CD8-positive, alpha-beta memory T cell (primary cell): ENCODE measurements around the gene FBXW11. TPM values are rescaled to one million over a fixed set of nuclear protein-coding genes. Genes with fewer than 3 reads are reported as not detected.
"Not testable (repeated sequence)": the region's sequence is repeated elsewhere in the genome, so short reads cannot be mapped to it uniquely, and the experiment has no call there.

ENCODE experiments used
- CTCF ChIA-PET: fragments of 350-600 bp; sonication (Branson Sonifier 250); formaldehyde crosslinking; loops from one replicate; lab custom pipeline; 2021; ENCODE audit warnings: antibody characterized with exemption; lab: Charles Lee
- POLR2A ChIA-PET: fragments of 350-600 bp; sonication (Branson Sonifier 250); formaldehyde crosslinking; loops from one replicate; lab custom pipeline; 2021; ENCODE audit warnings: antibody characterized with exemption; lab: Charles Lee
- DNase-seq, 5 donors: peaks; one replicate each; pipeline versions ENCODE4 v3.0.0 to v3.0.0-alpha.2; 2020 to 2022; ENCODE audit warnings: mixed read lengths in 1 of 5
- H3K27ac ChIP-seq: one replicate; pipeline ENCODE4 v1.7.0; 2013; ENCODE audit warnings: low read depth, mild to moderate bottlenecking, low read length, moderate library complexity
- H3K27me3 ChIP-seq: 2 replicates; pipeline ENCODE4 v1.7.0; 2013; ENCODE audit warnings: low read length, mild to moderate bottlenecking; ENCODE audit not compliant: insufficient read depth, poor library complexity, severe bottlenecking
- H3K36me3 ChIP-seq: 2 replicates; pipeline ENCODE4 v1.7.0; 2013; ENCODE audit warnings: mild to moderate bottlenecking, low read length, moderate library complexity; ENCODE audit not compliant: insufficient read depth
- H3K4me1 ChIP-seq: 2 replicates; pipeline ENCODE4 v1.7.0; 2013; ENCODE audit warnings: mild to moderate bottlenecking, low read length, moderate library complexity; ENCODE audit not compliant: insufficient read depth
- H3K4me3 ChIP-seq: 2 replicates; pipeline ENCODE4 v1.7.0; 2013; ENCODE audit warnings: mild to moderate bottlenecking, low read length
- H3K9me3 ChIP-seq: 2 replicates; pipeline ENCODE4 v1.7.0; 2013; ENCODE audit warnings: mild to moderate bottlenecking, low read length
- H3K27ac Mint-ChIP-seq, 8 donors: one replicate each; pipeline ENCODE4 v1.8.0; 2020 to 2021; ENCODE audit warnings: mixed read lengths in 8 of 8, mild to moderate bottlenecking in 6 of 8, inconsistent platforms in 3 of 8, moderate library complexity in 3 of 8
- H3K27me3 Mint-ChIP-seq, 2 donors: one replicate each; pipeline ENCODE4 v1.8.0; 2020 to 2021; ENCODE audit warnings: mixed read lengths in 2 of 2, mild to moderate bottlenecking in 1 of 2, moderate library complexity in 1 of 2
- H3K36me3 Mint-ChIP-seq, 3 donors: one replicate each; pipeline ENCODE4 v1.8.0; 2020 to 2021; ENCODE audit warnings: mixed read lengths in 3 of 3, inconsistent platforms in 1 of 3, mild to moderate bottlenecking in 1 of 3
- H3K4me1 Mint-ChIP-seq, 3 donors: one replicate each; pipeline ENCODE4 v1.8.0; 2020 to 2021; ENCODE audit warnings: mixed read lengths in 3 of 3, inconsistent platforms in 1 of 3, mild to moderate bottlenecking in 1 of 3
- H3K4me3 Mint-ChIP-seq, 7 donors: one replicate each; pipeline ENCODE4 v1.8.0; 2020 to 2021; ENCODE audit warnings: mixed read lengths in 7 of 7, mild to moderate bottlenecking in 6 of 7, moderate library complexity in 4 of 7, inconsistent platforms in 2 of 7
- H3K9me3 Mint-ChIP-seq, 5 donors: one replicate each; pipeline ENCODE4 v1.8.0; 2020 to 2022; ENCODE audit warnings: mixed read lengths in 5 of 5, mild to moderate bottlenecking in 3 of 5, moderate library complexity in 2 of 5, inconsistent platforms in 1 of 5
- polyA plus RNA-seq: library from polyadenylated mRNA; unstranded; fragments of 300-500 nt; fragmentation: Illumina TruSeq; gene quantifications from one replicate; pipeline ENCODE4 v1.2.3, GENCODE V29; 2021
- total RNA-seq, 2 experiments: library from RNA; stranded (reverse); gene quantifications; one replicate each; pipeline ENCODE4 v1.2.3, GENCODE V29; 2021

The FBXW11 gene
- total and polyA plus RNA-seq, 3 experiments from 2014 or later, result 25.8 to 46.9 (median 44.7) TPM

DNA sequence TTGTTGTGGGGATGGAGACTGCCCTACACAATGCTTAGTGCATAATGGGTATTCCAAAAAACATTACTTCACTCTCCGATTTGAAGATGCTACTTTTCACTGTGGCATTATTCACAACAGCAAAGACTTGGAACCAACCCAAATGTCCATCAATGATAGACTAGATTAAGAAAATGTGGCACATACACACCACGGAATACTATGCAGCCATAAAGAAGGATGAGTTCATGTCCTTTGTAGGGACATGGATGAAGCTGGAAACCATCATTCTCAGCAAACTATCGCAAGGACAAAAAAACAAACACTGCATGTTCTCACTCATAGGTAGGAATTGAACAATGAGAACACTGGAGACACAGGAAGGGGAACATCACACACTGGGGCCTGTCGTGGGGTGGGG lies 90.7 kb downstream of the FBXW11 start:
- H3K4me3 Mint-ChIP-seq, H3K27ac ChIP-seq, H3K27me3 Mint-ChIP-seq, H3K9me3 ChIP-seq, H3K4me3 ChIP-seq, H3K27ac Mint-ChIP-seq, H3K36me3 Mint-ChIP-seq, CTCF ChIA-PET, H3K9me3 Mint-ChIP-seq, H3K27me3 ChIP-seq, DNase-seq, H3K36me3 ChIP-seq, POLR2A ChIA-PET: not testable (repeated sequence)
- peaks cover 11% of the 10 kb centered on the region for H3K4me1 ChIP-seq
- H3K4me1 Mint-ChIP-seq, result peaks cover 50 to 74% (median 65%) of the 10 kb centered on the region in 3 donors

DNA sequence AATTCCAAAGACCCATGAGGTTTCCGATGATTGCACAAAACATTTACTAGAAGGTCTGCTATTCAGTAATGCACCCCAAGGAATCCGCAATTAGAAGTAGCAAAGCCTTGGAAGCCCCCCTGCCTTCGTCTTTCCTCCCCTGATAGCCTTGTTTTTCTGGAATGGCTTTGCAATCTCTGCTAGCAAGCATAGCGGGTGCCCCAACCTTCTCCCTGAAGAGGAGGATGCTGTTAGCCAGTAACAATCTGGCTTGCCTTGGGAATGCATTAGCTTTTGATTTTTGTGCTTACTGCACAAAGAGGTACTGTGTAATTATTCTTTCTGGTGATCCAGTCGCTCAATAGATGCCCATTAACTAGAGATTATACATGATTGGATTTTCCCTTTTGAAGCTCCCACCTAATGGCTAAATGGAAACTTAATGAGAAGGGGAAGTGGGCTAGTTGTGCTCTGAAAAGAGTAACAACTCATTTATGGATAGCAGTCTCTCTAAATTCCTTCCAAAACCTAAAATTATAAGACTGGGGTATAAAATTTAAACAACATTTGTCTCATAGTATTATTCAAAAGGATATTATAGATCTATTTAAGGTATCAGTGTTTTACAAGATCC lies 91.6 kb downstream of the FBXW11 start:
- Histone ChIP-seq H3K4me3 (no peak overlapping the region), H3K36me3 (no peaks in the 10 kb centered on the region), H3K9me3 (no peaks in the 10 kb centered on the region), H3K27me3 (no peaks in the 10 kb centered on the region), H3K27ac (no peak overlapping the region), H3K4me1 (peaks cover 11% of the 10 kb centered on the region)
- no peaks in the 10 kb centered on the region for H3K27me3 Mint-ChIP-seq
- no peak overlapping the region for H3K4me3 Mint-ChIP-seq
- peaks cover 49 to 69% (median 65%) of the 10 kb centered on the region in 3 donors for H3K4me1 Mint-ChIP-seq
- ChIA-PET POLR2A (no interaction called here), CTCF (no interaction called here)
- H3K9me3 Mint-ChIP-seq, result no peaks in the 10 kb centered on the region
- peaks cover 0 to 12% (median 4%) of the 10 kb centered on the region in 3 donors for H3K36me3 Mint-ChIP-seq
- no peak for DNase-seq
- H3K27ac Mint-ChIP-seq, result peak overlapping the region in 2 of 8 donors; percentile 34 to 52

DNA sequence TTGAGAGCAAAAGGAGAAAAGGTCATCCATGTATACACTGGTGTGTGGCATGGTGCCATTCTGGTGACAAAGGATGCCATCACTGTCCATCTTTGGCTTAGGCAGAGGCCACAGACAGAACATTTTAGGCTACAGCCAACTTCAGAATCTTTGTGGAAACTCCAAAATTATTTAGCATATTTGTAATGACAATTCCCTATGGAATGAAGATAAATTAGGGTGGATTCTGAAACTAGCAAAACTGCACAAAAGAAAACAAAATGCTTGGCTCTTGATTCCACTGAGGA lies 92.5 kb downstream of the FBXW11 start:
- POLR2A ChIA-PET, result interaction anchor here (1.0 kb wide), 1 partner anchor 93 kb away, joined by 3 read pairs; no protein-coding TSS in a partner anchor
- peak overlapping the region in 4 of 8 donors; percentile 30 to 73 (median 52) for H3K27ac Mint-ChIP-seq
- H3K9me3 Mint-ChIP-seq, result no peaks in the 10 kb centered on the region
- Histone ChIP-seq H3K4me3 (no peak overlapping the region), H3K27me3 (no peaks in the 10 kb centered on the region), H3K4me1 (peaks cover 11% of the 10 kb centered on the region), H3K9me3 (no peaks in the 10 kb centered on the region), H3K36me3 (no peaks in the 10 kb centered on the region), H3K27ac (no peak overlapping the region)
- H3K4me3 Mint-ChIP-seq, result no peak overlapping the region
- CTCF ChIA-PET, result interaction anchor here (0.8 to 3.0 kb wide), 3 partner anchors 92 to 381 kb away, joined by 3 to 17 read pairs (median 3); partner anchors contain the start of gene FBXW11
- H3K4me1 Mint-ChIP-seq, result peaks cover 44 to 60% (median 57%) of the 10 kb centered on the region in 3 donors
- H3K36me3 Mint-ChIP-seq, result peaks cover 0 to 18% (median 4%) of the 10 kb centered on the region in 3 donors
- DNase-seq, result no peak
- H3K27me3 Mint-ChIP-seq, result no peaks in the 10 kb centered on the region

DNA sequence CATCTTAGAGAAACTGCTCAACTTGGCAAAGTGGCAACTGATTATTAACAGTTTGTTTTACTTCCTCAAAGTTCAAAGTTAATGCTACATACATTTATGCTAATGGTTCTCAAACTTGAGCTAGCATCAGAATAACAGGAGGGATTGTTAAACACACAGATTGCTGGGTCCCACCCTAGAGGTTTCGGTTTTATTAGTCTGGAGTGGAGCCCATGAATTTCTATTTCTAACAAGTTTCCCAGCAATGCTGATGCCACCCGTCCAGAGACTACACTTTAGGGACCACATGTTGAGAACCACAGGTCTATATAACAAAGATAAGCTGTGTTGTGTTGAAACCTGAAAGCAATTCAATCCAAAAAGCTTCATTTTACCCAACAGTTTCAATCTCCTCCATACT lies 95.3 kb downstream of the FBXW11 start:
- no peak for DNase-seq
- Mint-ChIP-seq H3K9me3 (no peaks in the 10 kb centered on the region), H3K36me3 (peaks cover 0 to 21% (median 2%) of the 10 kb centered on the region in 3 donors), H3K27me3 (no peaks in the 10 kb centered on the region), H3K27ac (no peak overlapping the region), H3K4me3 (no peak overlapping the region), H3K4me1 (peaks cover 43 to 64% (median 62%) of the 10 kb centered on the region in 3 donors)
- Histone ChIP-seq H3K27me3 (no peaks in the 10 kb centered on the region), H3K9me3 (no peaks in the 10 kb centered on the region), H3K4me3 (no peak overlapping the region), H3K4me1 (peaks cover 16% of the 10 kb centered on the region), H3K27ac (no peak overlapping the region), H3K36me3 (no peaks in the 10 kb centered on the region)
- POLR2A ChIA-PET, result no interaction called here
- CTCF ChIA-PET, result interaction anchor here (0.7 to 3.0 kb wide), 11 partner anchors 10 to 382 kb away, joined by 3 to 17 read pairs (median 7); partner anchors contain the start of genes FBXW11 and STK10

DNA sequence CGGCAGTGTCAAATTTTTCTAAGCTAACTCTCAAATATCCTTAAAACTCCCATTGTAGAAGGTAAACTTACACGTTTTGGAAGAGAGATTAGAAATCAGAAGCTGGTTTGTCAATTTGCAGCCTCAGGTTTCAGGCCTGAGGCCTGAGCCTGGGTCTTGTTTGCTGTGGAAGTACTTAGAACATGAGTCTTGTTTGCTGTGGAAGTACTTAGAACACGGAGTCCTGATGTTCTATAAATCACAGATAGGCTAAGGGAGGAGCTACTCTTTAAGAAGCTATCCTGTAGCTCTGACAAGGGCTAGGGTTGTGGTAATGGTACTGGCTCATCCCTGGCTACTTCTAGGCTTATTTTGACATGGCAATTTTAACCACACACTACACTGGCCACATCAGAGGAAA lies 97.8 kb downstream of the FBXW11 start:
- Histone ChIP-seq H3K36me3 (no peaks in the 10 kb centered on the region), H3K4me1 (peaks cover 16% of the 10 kb centered on the region), H3K27ac (no peak overlapping the region), H3K9me3 (no peaks in the 10 kb centered on the region), H3K4me3 (no peak overlapping the region), H3K27me3 (no peaks in the 10 kb centered on the region)
- peak overlapping the region in 1 of 8 donors; percentile 38 for H3K27ac Mint-ChIP-seq
- H3K27me3 Mint-ChIP-seq, result no peaks in the 10 kb centered on the region
- no peaks in the 10 kb centered on the region for H3K9me3 Mint-ChIP-seq
- ChIA-PET POLR2A (no interaction called here), CTCF (interaction anchor here (0.9 to 1.0 kb wide), 2 partner anchors 15 to 490 kb away, joined by 3 read pairs; no protein-coding TSS in a partner anchor)
- no peak for DNase-seq
- H3K36me3 Mint-ChIP-seq, result peaks cover 1 to 34% (median 2%) of the 10 kb centered on the region in 3 donors
- no peak overlapping the region for H3K4me3 Mint-ChIP-seq
- peaks cover 41 to 57% (median 54%) of the 10 kb centered on the region in 3 donors for H3K4me1 Mint-ChIP-seq

DNA sequence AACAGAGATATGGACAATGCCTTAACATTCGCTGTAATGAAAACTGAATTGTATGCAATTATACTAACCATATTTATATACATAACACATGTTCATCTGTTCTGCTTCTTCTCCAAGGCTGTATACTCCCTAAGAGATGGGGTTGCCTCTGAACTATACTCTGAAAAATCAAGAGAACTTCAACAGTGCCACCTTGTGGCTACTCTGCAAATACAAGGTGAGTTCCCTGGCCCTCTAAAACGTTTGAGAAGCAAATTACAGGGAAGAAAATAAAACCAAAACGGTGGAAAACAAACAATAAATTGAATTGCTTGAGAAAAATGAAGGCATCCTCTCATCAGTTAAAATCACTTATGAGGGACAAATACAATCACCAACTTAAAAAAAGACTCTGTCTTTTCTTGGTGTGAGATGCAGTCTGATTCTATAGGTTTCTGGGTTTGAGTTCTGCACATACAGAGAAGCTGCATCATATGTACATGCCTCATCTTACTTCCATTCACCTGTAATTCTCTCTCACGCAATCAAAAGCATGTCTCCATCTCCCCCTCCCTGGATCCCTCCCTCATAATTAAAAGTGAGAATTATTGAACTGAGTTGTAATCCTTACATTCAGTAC lies 98.6 kb downstream of the FBXW11 start:
- H3K27ac ChIP-seq, result no peak overlapping the region
- peak in 4 of 5 donors; percentile 17 to 55 (median 32) for DNase-seq
- H3K27me3 ChIP-seq, result no peaks in the 10 kb centered on the region
- no peaks in the 10 kb centered on the region for H3K27me3 Mint-ChIP-seq
- peaks cover 2 to 37% (median 5%) of the 10 kb centered on the region in 3 donors for H3K36me3 Mint-ChIP-seq
- ChIA-PET CTCF (interaction anchor here (0.9 to 1.7 kb wide), 3 partner anchors 15 to 489 kb away, joined by 3 read pairs; no protein-coding TSS in a partner anchor), POLR2A (no interaction called here)
- no peaks in the 10 kb centered on the region for H3K36me3 ChIP-seq
- H3K4me3 ChIP-seq, result no peak overlapping the region
- H3K9me3 Mint-ChIP-seq, result no peaks in the 10 kb centered on the region
- H3K4me1 Mint-ChIP-seq, result peaks cover 36 to 54% (median 49%) of the 10 kb centered on the region in 3 donors
- H3K4me1 ChIP-seq, result peaks cover 10% of the 10 kb centered on the region
- no peak overlapping the region for H3K4me3 Mint-ChIP-seq
- H3K27ac Mint-ChIP-seq, result peak overlapping the region in 2 of 8 donors; percentile 4 to 39
- H3K9me3 ChIP-seq, result no peaks in the 10 kb centered on the region

DNA sequence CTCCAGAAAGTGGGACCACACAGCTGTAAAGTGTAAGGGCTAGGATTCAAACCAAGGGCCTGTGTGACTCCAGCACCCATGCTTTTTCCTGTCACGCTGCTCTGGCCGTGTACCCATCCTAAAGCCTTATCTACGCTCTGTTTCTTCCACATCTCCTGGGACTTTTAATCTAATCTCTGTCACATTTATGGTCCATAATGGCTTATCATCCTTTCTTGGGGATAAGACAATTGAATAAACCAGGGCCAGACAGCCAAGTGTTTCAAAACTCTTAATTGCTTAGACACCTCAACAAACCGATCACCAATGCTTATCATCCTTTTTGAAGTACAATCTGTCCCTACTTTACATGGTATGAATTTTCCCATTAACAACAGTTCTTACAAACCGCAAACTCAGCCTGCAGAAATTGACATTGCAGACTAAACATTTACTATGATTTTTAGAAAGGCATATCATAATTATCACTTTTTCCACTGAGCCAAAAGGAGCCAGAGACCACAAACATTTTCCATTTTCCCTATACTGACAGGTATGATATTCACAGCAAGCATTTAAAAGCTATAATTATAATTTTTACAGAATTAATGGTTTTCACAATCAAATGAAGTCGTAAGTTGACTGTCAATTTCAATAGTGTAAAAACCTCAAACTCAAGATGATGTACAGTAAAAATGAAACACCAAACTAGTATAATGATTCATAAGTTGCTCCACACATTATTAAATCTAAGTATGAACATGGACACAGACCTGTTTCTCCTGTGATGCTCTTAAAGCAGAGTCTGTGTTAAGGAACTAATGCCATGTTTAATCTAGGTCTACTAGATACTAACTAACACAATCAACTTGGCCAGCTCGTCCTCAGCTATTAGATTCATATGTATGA lies 99.5 kb downstream of the FBXW11 start:
- H3K27ac ChIP-seq, result no peak overlapping the region
- Mint-ChIP-seq H3K36me3 (peaks cover 2 to 37% (median 5%) of the 10 kb centered on the region in 3 donors), H3K9me3 (no peaks in the 10 kb centered on the region), H3K27me3 (no peaks in the 10 kb centered on the region), H3K27ac (peak overlapping the region in 2 of 8 donors; percentile 11 to 26), H3K4me3 (no peak overlapping the region), H3K4me1 (peaks cover 35 to 54% (median 43%) of the 10 kb centered on the region in 3 donors)
- H3K27me3 ChIP-seq, result no peaks in the 10 kb centered on the region
- H3K36me3 ChIP-seq, result no peaks in the 10 kb centered on the region
- CTCF ChIA-PET, result interaction anchor here (1.3 to 1.7 kb wide), 2 partner anchors 132 to 422 kb away, joined by 3 read pairs; no protein-coding TSS in a partner anchor
- no peak for DNase-seq
- no peak overlapping the region for H3K4me3 ChIP-seq
- no peaks in the 10 kb centered on the region for H3K9me3 ChIP-seq
- POLR2A ChIA-PET, result no interaction called here
- H3K4me1 ChIP-seq, result peaks cover 10% of the 10 kb centered on the region
